GM12878 (cell line): Measurements from ENCODE around the gene TMEM121B. TPM values are rescaled to one million over a fixed set of nuclear protein-coding genes. Genes with fewer than 3 reads are reported as not detected.

Experiments used
- ATAC-seq: fragments of 200-7000 bp; cut with Tn5 transposase; 3 replicates; pipeline ENCODE4 v1.9.1; 2020; ENCODE audit warnings: mild to moderate bottlenecking, moderate library complexity
- BruUV-seq: library from RNA; stranded (reverse); fragments of 400-500 nt; replicated peaks from 2 replicates; lab custom pipeline; 2021; lab: Mats Ljungman, UMichigan
- CTCF ChIA-PET: fragments of 300-600 bp; sonication (Branson Sonifier 250); formaldehyde crosslinking; extraction: SDS; loops from one replicate; lab custom pipeline; 2021; ENCODE audit warnings: inconsistent platforms; lab: Yijun Ruan, JAX
- POLR2A ChIA-PET: fragments of 350-600 bp; formaldehyde crosslinking; extraction: SDS; loops from one replicate; lab custom pipeline; 2021; ENCODE audit warnings: inconsistent platforms; lab: Charles Lee
- RAD21 ChIA-PET: fragments of 300-600 bp; sonication (Branson Sonifier 250); formaldehyde crosslinking; loops from one replicate; lab custom pipeline; 2023; ENCODE audit warnings: antibody characterized with exemption; ENCODE audit not compliant: unreplicated experiment; lab: Charles Lee
- SMC1A ChIA-PET: fragments of 300-600 bp; sonication (Branson Sonifier 250); formaldehyde crosslinking; loops from one replicate; lab custom pipeline; 2023; ENCODE audit not compliant: unreplicated experiment, uncharacterized antibody; lab: Charles Lee
- DNase-seq: peaks from one replicate; pipeline ENCODE4 v3.0.0-alpha.2; 2011; ENCODE audit warnings: low read depth, low spot score
- FAIRE-seq: peaks from 3 replicates; lab custom pipeline; 2011; peaks lifted over from hg19 to GRCh38; lab: Jason Lieb, UNC
- H2AFZ ChIP-seq: 2 replicates; pipeline ENCODE4 v1.6.0; 2011; ENCODE audit warnings: low read depth, low read length, control low read depth; ENCODE audit not compliant: control insufficient read depth
- H3K27ac ChIP-seq: 2 replicates; pipeline ENCODE4 v1.5.1; 2011; ENCODE audit warnings: control low read depth; ENCODE audit not compliant: control insufficient read depth, insufficient read depth
- H3K27me3 ChIP-seq, 2 experiments: replicated peaks in 1 of 2; 2 replicates each; pipeline versions ENCODE4 v1.6.0 to v1.6.1; 2011; ENCODE audit warnings: low read length in 1 of 2; ENCODE audit not compliant: control insufficient read depth in 2 of 2, insufficient read depth in 2 of 2
- H3K36me3 ChIP-seq, 2 experiments: 2 replicates each; pipeline ENCODE4 v1.5.1; 2011; ENCODE audit warnings: low read length in 1 of 2; ENCODE audit not compliant: control insufficient read depth in 2 of 2, insufficient read depth in 2 of 2
- H3K4me1 ChIP-seq: 2 replicates; pipeline ENCODE4 v1.6.1; 2011; ENCODE audit warnings: mild to moderate bottlenecking, low read length, moderate library complexity, mixed read lengths; ENCODE audit not compliant: control insufficient read depth, insufficient read depth
- H3K4me2 ChIP-seq: 2 replicates; pipeline ENCODE4 v1.6.0; 2011; ENCODE audit warnings: control low read depth; ENCODE audit not compliant: control insufficient read depth, insufficient read depth
- H3K4me3 ChIP-seq: fragments of 200-600 bp; sonication (generic); 2 replicates; pipeline ENCODE4 v1.5.1; 2016
- H3K79me2 ChIP-seq: 2 replicates; pipeline ENCODE4 v1.6.0; 2011; ENCODE audit warnings: low read length; ENCODE audit not compliant: control insufficient read depth, insufficient read depth
- H3K9ac ChIP-seq: 2 replicates; pipeline ENCODE4 v1.8.0; 2011; ENCODE audit warnings: low read length, control low read depth, mixed read lengths; ENCODE audit not compliant: control insufficient read depth, insufficient read depth
- H3K9me3 ChIP-seq: replicated peaks from 3 replicates; pipeline ENCODE4 v1.5.1; 2011; ENCODE audit warnings: mild to moderate bottlenecking, low read length; ENCODE audit not compliant: control insufficient read depth, insufficient read depth
- H4K20me1 ChIP-seq: 2 replicates; pipeline ENCODE4 v1.6.0; 2011; ENCODE audit not compliant: control insufficient read depth, insufficient read depth
- E4F1 ChIP-seq: fragments of 450-650 bp; IDR thresholded peaks from 2 replicates; pipeline ENCODE4 v1.6.1; 2018; ENCODE audit warnings: borderline replicate concordance, mild to moderate bottlenecking; ENCODE audit not compliant: partially characterized antibody
- EGR1 ChIP-seq, 2 experiments: IDR thresholded peaks; 1 replicate in 1 of 2; 2 replicates in 1 of 2; pipeline ENCODE4 v1.6.1; 2011 to 2012; ENCODE audit warnings: low read depth in 2 of 2, low read length in 2 of 2, borderline replicate concordance in 1 of 2, mild to moderate bottlenecking in 1 of 2, moderate library complexity in 1 of 2
- HCFC1 ChIP-seq: fragments of 150-350 bp; IDR thresholded peaks from 2 replicates; pipeline ENCODE4 v1.6.1; 2014; ENCODE audit warnings: low read length
- HDGF ChIP-seq: fragments of 450-650 bp; IDR thresholded peaks from 2 replicates; pipeline ENCODE4 v1.6.1; 2016; ENCODE audit warnings: antibody characterized with exemption
- HSF1 ChIP-seq: fragments of 150-350 bp; IDR thresholded peaks from 2 replicates; pipeline ENCODE4 v1.6.1; 2014; ENCODE audit warnings: mild to moderate bottlenecking, low read depth, low read length
- KLF5 ChIP-seq: fragments of 450-650 bp; IDR thresholded peaks from 2 replicates; pipeline ENCODE4 v1.6.1; 2014; ENCODE audit warnings: mild to moderate bottlenecking; ENCODE audit not compliant: partially characterized antibody
- NKRF ChIP-seq: fragments of 450-650 bp; conservative IDR thresholded peaks from 2 replicates; pipeline ENCODE4 v1.6.1; 2017; ENCODE audit warnings: mild to moderate bottlenecking, moderate library complexity
- NR2C1 ChIP-seq: fragments of 450-650 bp; IDR thresholded peaks from 2 replicates; pipeline ENCODE4 v1.6.1; 2017; ENCODE audit warnings: antibody characterized with exemption, mild to moderate bottlenecking, moderate library complexity
- NR2F1 ChIP-seq: fragments of 450-650 bp; conservative IDR thresholded peaks from 2 replicates; pipeline ENCODE4 v1.6.1; 2017; ENCODE audit warnings: mild to moderate bottlenecking
- POLR2A ChIP-seq: IDR thresholded peaks from 2 replicates; pipeline ENCODE4 v1.6.1; 2011; ENCODE audit warnings: low read depth, mild to moderate bottlenecking, low read length
- RELB ChIP-seq: fragments of 450-650 bp; IDR thresholded peaks from 2 replicates; pipeline ENCODE4 v1.6.1; 2017; ENCODE audit warnings: low read depth, mild to moderate bottlenecking, moderate library complexity
- RUNX3 ChIP-seq: IDR thresholded peaks from 2 replicates; pipeline ENCODE4 v1.6.1; 2012; ENCODE audit warnings: low read length, inconsistent platforms
- SREBF1 ChIP-seq: IDR thresholded peaks from 2 replicates; pipeline ENCODE4 v1.6.1; 2012; ENCODE audit warnings: mild to moderate bottlenecking, low read length
- SREBF2 ChIP-seq: IDR thresholded peaks from 2 replicates; pipeline ENCODE4 v1.6.1; 2012; ENCODE audit warnings: mild to moderate bottlenecking, low read length
- SRF ChIP-seq, 2 experiments: IDR thresholded peaks; 2 replicates each; pipeline ENCODE4 v1.6.1; 2011; ENCODE audit warnings: low read depth in 2 of 2, low read length in 2 of 2, mild to moderate bottlenecking in 1 of 2, moderate library complexity in 1 of 2
- STAT3 ChIP-seq: IDR thresholded peaks from 2 replicates; pipeline ENCODE4 v1.6.1; 2011; ENCODE audit warnings: low read depth, low read length, improper control_type of control experiment
- TCF7 ChIP-seq: IDR thresholded peaks from 2 replicates; pipeline ENCODE4 v1.6.1; 2014; ENCODE audit warnings: antibody characterized with exemption, borderline replicate concordance
- ZSCAN29 ChIP-seq: fragments of 450-650 bp; IDR thresholded peaks from 2 replicates; pipeline ENCODE4 v1.6.1; 2017; ENCODE audit warnings: mild to moderate bottlenecking, moderate library complexity
- WGBS: methylation state at CpG from one replicate; pipeline ENCODE4 v1.1.6; 2016; ENCODE audit warnings: low lambda C conversion rate; ENCODE audit not compliant: insufficient replicate concordance, insufficient coverage; ENCODE audit errors: missing lambda C conversion rate; 5-methylcytosine and 5-hydroxymethylcytosine counted together
- in situ Hi-C: fragments of 300-500 bp; cut with MboI; formaldehyde crosslinking; loops from 9 replicates; pipeline ENCODE4 v1.14.3; 2018; ENCODE audit warnings: mixed read lengths
- intact Hi-C: fragments of 100-400 bp; cut with micrococcal nuclease; formaldehyde crosslinking; loops from one replicate; pipeline ENCODE4 v1.14.2; 2022; ENCODE audit not compliant: unreplicated experiment
- polyA plus RNA-seq, 11 experiments: library from polyadenylated mRNA; depleted of rRNA in 4 of 11; unstranded in 6 of 11; stranded (reverse) in 5 of 11; fragments of >200 nt; fragmentation: Nextera tagmentation in 4 of 11; fragmentation: Illumina TruSeq in 1 of 11; extraction: Ambion mirVana in 4 of 11; extraction: Trizol in 1 of 11; gene quantifications; 1 replicate in 1 of 11; 2 replicates in 10 of 11; pipeline versions ENCODE4 v1.2.1 to v1.2.3, GENCODE V29; 2011 to 2016; ENCODE audit warnings: inconsistent platforms in 2 of 11, missing spikeins in 2 of 11, low read depth in 1 of 11
- total RNA-seq, 4 experiments: library from RNA; depleted of rRNA in 3 of 4; stranded (reverse); fragments of >200 nt in 3 of 4; fragmentation: Illumina TruSeq in 1 of 4; extraction: Trizol in 1 of 4; gene quantifications; 2 replicates each; pipeline versions ENCODE4 v1.2.1 to v1.2.3, GENCODE V29; 2013 to 2021

Gene TMEM121B
- total and polyA plus RNA-seq, 10 of the 15 experiments (the other 5 are each of a cell fraction or from before 2014, with no cell fraction given): 0.02 to 0.10 (median 0.06) TPM; not detected in 5

- WGBS: 5% methylated on average over 54 of the region's 68 CpGs
- peak within 1 kb of the TSS; percentile 70 for H3K4me2 ChIP-seq
- SMC1A ChIA-PET: no interaction called here
- H3K36me3 ChIP-seq: no peaks in the 10 kb centered on the region
- POLR2A ChIA-PET: no interaction called here
- H3K4me1 ChIP-seq: peaks cover 19% of the 10 kb centered on the region
- FAIRE-seq (peak; percentile 92), ATAC-seq (peak; percentile 96), DNase-seq (peak; percentile 68)
- no TSS peak for BruUV-seq
- RAD21 ChIA-PET: no interaction called here
- H3K27ac ChIP-seq: peak within 1 kb of the TSS; percentile 81
- H2AFZ ChIP-seq: peak within 1 kb of the TSS; percentile 88
- H3K79me2 ChIP-seq: peaks cover 10% of the 10 kb centered on the region
- H4K20me1 ChIP-seq: no peaks in the 10 kb centered on the region
- CTCF ChIA-PET: no interaction called here
- in situ Hi-C loops: no loop called here
- no peaks in the 10 kb centered on the region for H3K9me3 ChIP-seq
- H3K4me3 ChIP-seq: peak within 1 kb of the TSS; percentile 84
- H3K9ac ChIP-seq: peak within 1 kb of the TSS; percentile 92
- intact Hi-C loops: loop anchor here (10.0 kb wide), 1 partner anchor 280 kb away; no protein-coding TSS in a partner anchor
- no peaks in the 10 kb centered on the region for H3K27me3 ChIP-seq
- TF ChIP-seq HCFC1 (no peak; the same call in 1 of the 2 replicates), RELB (no peak), NKRF (peak; percentile 48), RUNX3 (no peak), TCF7 (no peak), STAT3 (no peak), HDGF (peak; percentile 84), ZSCAN29 (0 out of 2 replicates have a peak, but pooled peaks have one; percentile 30), HSF1 (no peak), EGR1 (IDR thresholded peaks at IDR 0.05; ENCODE audit: borderline replicate concordance in 1 of 2, low read depth in 2 of 2, low read length in 2 of 2) (no peak; a peak in 1 of 3 replicates), NR2C1 (no peak), KLF5 (no peak), SREBF1 (no peak), NR2F1 (peak; percentile 57), SREBF2 (no peak), SRF (IDR thresholded peaks at IDR 0.05; ENCODE audit: low read depth in 2 of 2, low read length in 2 of 2) (no peak), E4F1 (peak; percentile 21), POLR2A (peak; percentile 88)
These were observed 36.4 kb downstream of the TMEM121B start, which contains the start of gene IL17RA for GRCh38 chr22:17084554-17085276. Gene IL17RA (plus strand): TSS chr22:17085000. CDS start chr22:17085092, 92 bp downstream.
